RWPE2 (cell line): ENCODE data around the gene TBCK.
A peak's percentile ranks its signal among the peaks of the same experiment; 100 is the strongest.

ENCODE experiments used
- ATAC-seq: fragments of 200-7000 bp; cut with Tn5 transposase; 3 replicates; pipeline ENCODE4 v1.9.1; 2021; ENCODE audit warnings: low read depth
- DNase-seq: peaks from one replicate; pipeline ENCODE4 v3.0.0-alpha.2; 2020; ENCODE audit warnings: low spot score
- H3K27ac ChIP-seq: fragments of 450-650 bp; 2 replicates; pipeline ENCODE4 v1.5.1; 2017; ENCODE audit warnings: mild to moderate bottlenecking; ENCODE audit not compliant: poor library complexity, severe bottlenecking
- H3K27me3 ChIP-seq: fragments of 250-450 bp; sonication (Bioruptor Pico); 2 replicates; pipeline ENCODE4 v1.5.1; 2021; ENCODE audit warnings: mild to moderate bottlenecking, moderate library complexity; ENCODE audit not compliant: insufficient read depth, poor library complexity, severe bottlenecking
- H3K36me3 ChIP-seq: fragments of 250-450 bp; sonication (Bioruptor Pico); 2 replicates; pipeline ENCODE4 v1.5.1; 2020; ENCODE audit warnings: low read depth, mild to moderate bottlenecking, moderate library complexity
- H3K4me1 ChIP-seq: fragments of 250-450 bp; sonication (Bioruptor Pico); 2 replicates; pipeline ENCODE4 v1.5.1; 2021; ENCODE audit warnings: mild to moderate bottlenecking, moderate library complexity; ENCODE audit not compliant: insufficient read depth, poor library complexity, severe bottlenecking
- H3K4me3 ChIP-seq: fragments of 250-450 bp; sonication (Bioruptor Pico); 2 replicates; pipeline ENCODE4 v1.5.1; 2021; ENCODE audit warnings: mild to moderate bottlenecking, moderate library complexity; ENCODE audit not compliant: severe bottlenecking
- H3K9me3 ChIP-seq: fragments of 250-450 bp; sonication (Bioruptor Pico); 2 replicates; pipeline ENCODE4 v1.5.1; 2021; ENCODE audit warnings: mild to moderate bottlenecking, moderate library complexity; ENCODE audit not compliant: severe bottlenecking
- CTCF ChIP-seq: fragments of 450-650 bp; IDR thresholded peaks from one replicate; pipeline ENCODE4 v1.5.1; 2017; ENCODE audit warnings: mild to moderate bottlenecking, moderate library complexity; ENCODE audit not compliant: poor library complexity, severe bottlenecking

TBCK gene

GRCh38 chr4:106317815-106318214, 1.8 kb upstream of the TBCK start:
- no peak overlapping the region for H3K27ac ChIP-seq
- H3K4me3 ChIP-seq, result peak overlapping the region; percentile 80
- TF ChIP-seq CTCF, result no peak
- no peaks in the 10 kb centered on the region for H3K9me3 ChIP-seq
- peaks cover 19% of the 10 kb centered on the region for H3K4me1 ChIP-seq
- ATAC-seq (no peak), DNase-seq (no peak)
- H3K27me3 ChIP-seq, result no peaks in the 10 kb centered on the region
- peaks cover 21% of the 10 kb centered on the region for H3K36me3 ChIP-seq

- H3K9me3 ChIP-seq, result no peaks in the 10 kb centered on the region
- no peak for TF ChIP-seq CTCF
- no peak for ATAC-seq
- H3K4me1 ChIP-seq, result peaks cover 21% of the 10 kb centered on the region
- H3K27me3 ChIP-seq, result no peaks in the 10 kb centered on the region
- peak overlapping the region; percentile 79 for H3K27ac ChIP-seq
- DNase-seq, result no peak
- peak overlapping the region; percentile 80 for H3K4me3 ChIP-seq
- peaks cover 19% of the 10 kb centered on the region for H3K36me3 ChIP-seq
These were observed 882 bp upstream of the TBCK start for GRCh38 chr4:106316773-106317409.

GRCh38 chr4:106315476-106315967, 487 bp downstream of the TBCK start:
- DNase-seq, result peak; percentile 71
- H3K36me3 ChIP-seq, result peaks cover 19% of the 10 kb centered on the region
- peak overlapping the region; percentile 79 for H3K27ac ChIP-seq
- peaks cover 21% of the 10 kb centered on the region for H3K4me1 ChIP-seq
- TF ChIP-seq CTCF, result no peak
- H3K27me3 ChIP-seq, result no peaks in the 10 kb centered on the region
- H3K9me3 ChIP-seq, result no peaks in the 10 kb centered on the region
- peak; percentile 77 for ATAC-seq
- peak overlapping the region; percentile 80 for H3K4me3 ChIP-seq

GRCh38 chr4:106314960-106315359, 1.0 kb downstream of the TBCK start:
- no peaks in the 10 kb centered on the region for H3K27me3 ChIP-seq
- H3K4me1 ChIP-seq, result peaks cover 21% of the 10 kb centered on the region
- peak overlapping the region; percentile 80 for H3K4me3 ChIP-seq
- ATAC-seq (no peak), DNase-seq (no peak)
- H3K36me3 ChIP-seq, result peaks cover 14% of the 10 kb centered on the region
- TF ChIP-seq CTCF, result no peak
- H3K27ac ChIP-seq, result peak overlapping the region; percentile 79
- no peaks in the 10 kb centered on the region for H3K9me3 ChIP-seq

- no peak for TF ChIP-seq CTCF
- ATAC-seq (no peak), DNase-seq (no peak)
- H3K9me3 ChIP-seq, result no peaks in the 10 kb centered on the region
- no peaks in the 10 kb centered on the region for H3K27me3 ChIP-seq
- no peak overlapping the region for H3K27ac ChIP-seq
- no peak overlapping the region for H3K4me3 ChIP-seq
- H3K4me1 ChIP-seq, result peaks cover 14% of the 10 kb centered on the region
- peaks cover 11% of the 10 kb centered on the region for H3K36me3 ChIP-seq
These were observed 2.9 kb downstream of the TBCK start for GRCh38 chr4:106312997-106313522.
